Gastrocnemius medialis (tissue), 4 donors: Measurements from ENCODE around the gene TMIGD2.

ENCODE experiments used
- CTCF ChIP-seq, 5 experiments: fragments of 450-650 bp in 3 of 5; fragments of 200-600 bp in 2 of 5; sonication (generic) in 2 of 5; IDR thresholded peaks in 4 of 5; conservative IDR thresholded peaks in 1 of 5; 1 replicate in 4 of 5; 2 replicates in 1 of 5; pipeline ENCODE4 v1.5.1; 2016 to 2019; ENCODE audit warnings: antibody characterized with exemption in 5 of 5, mild to moderate bottlenecking in 3 of 5, moderate library complexity in 3 of 5
- POLR2A ChIP-seq, 2 donors: fragments of 450-650 bp; IDR thresholded peaks; one replicate each; pipeline ENCODE4 v1.6.1; 2017; ENCODE audit warnings: antibody characterized with exemption in 2 of 2, mild to moderate bottlenecking in 2 of 2, moderate library complexity in 2 of 2

GRCh38 chr19:4337906-4338440, 35.8 kb upstream of the TMIGD2 start:
- TF ChIP-seq CTCF (IDR thresholded peaks at IDR 0.05 in 4 of 5, conservative IDR thresholded peaks at IDR 0.05 in 1 of 5): no peak
- TF ChIP-seq POLR2A (IDR thresholded peaks at IDR 0.05): no peak
